GM18907 (cell line): ENCODE data around the gene OR2V2.
"Not testable (repeated sequence)": the region's sequence is repeated elsewhere in the genome, so short reads cannot be mapped to it uniquely, and the experiment has no call there.

Source experiments
- ATAC-seq: cut with Tn5 transposase; IDR thresholded peaks from one replicate; pipeline ENCODE4 v1.9.1; 2021; ENCODE audit warnings: mild to moderate bottlenecking, moderate library complexity; ENCODE audit not compliant: unreplicated experiment

Gene OR2V2

DNA sequence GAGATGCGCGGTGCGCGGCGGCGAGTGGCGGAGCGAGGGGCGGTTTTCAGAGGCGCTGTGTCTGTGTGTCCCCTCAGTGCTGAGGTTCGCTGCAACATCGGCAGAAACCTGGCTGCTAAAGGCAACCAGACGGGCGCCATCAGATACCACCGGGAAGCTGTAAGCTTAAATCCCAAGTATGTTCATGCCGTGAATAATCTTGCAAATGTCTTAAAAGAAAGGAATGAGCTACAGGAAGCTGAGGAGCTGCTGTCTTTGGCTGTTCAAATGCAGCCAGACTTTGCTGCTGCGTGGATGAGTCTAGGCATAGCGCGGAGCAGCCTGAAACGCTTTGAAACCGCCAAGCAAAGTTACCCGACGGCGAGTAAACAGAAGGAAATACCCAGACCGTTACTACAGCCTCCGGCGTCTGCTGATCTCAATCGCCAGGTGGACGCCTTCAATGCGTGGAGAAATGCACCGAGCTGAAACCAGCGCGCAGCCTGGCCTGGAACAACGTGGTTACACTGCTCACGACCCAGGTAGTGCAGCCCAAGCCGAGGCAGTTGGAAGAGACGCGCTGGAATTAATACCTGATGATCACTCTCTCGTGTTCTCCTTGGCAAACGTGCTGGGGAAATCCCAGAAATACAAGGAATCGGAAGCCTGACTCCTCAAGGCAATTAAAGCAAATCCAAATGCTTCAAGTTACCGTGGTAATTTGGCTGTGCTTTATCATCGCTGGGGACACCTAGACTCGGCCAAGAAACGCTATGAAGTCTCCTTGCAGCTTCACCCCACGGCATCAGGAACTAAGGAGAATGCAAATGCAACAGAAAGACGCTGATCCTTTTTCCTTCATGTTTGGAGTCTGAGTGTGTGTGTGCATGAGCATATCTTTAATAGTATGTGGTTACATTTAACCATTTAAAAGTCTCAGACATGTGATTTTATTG, 32.3 kb upstream of the OR2V2 start:
- ATAC-seq = no peak

- ATAC-seq = no peak
These were observed 29.0 kb upstream of the OR2V2 start for GRCh38 chr5:181118369-181118768.

- no peak for ATAC-seq
These were observed 28.3 kb upstream of the OR2V2 start for GRCh38 chr5:181119105-181119504.

- ATAC-seq = no peak
These were observed 27.1 kb upstream of the OR2V2 start for GRCh38 chr5:181120306-181120705.

DNA sequence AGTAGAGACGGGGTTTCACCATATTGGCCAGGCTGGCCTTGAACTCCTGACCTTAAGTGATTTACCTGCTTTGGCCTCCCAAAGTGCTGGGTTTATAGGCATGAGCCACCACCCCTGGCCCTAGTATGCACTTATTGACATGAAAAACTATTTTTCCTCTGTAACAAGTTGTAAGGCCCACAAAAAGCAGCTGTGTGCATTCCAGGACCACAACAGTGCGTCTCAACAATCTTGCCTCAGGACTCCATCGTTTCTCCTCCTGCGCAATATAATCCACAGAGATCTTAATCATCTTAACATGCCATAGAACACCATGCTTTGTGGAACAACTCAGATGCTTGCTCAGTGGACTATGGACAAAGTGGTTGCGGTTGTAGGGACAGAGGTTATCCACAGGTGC, 26.6 kb upstream of the OR2V2 start:
- ATAC-seq = no peak

GRCh38 chr5:181121675-181122561, 25.5 kb upstream of the OR2V2 start:
- ATAC-seq = no peak

DNA sequence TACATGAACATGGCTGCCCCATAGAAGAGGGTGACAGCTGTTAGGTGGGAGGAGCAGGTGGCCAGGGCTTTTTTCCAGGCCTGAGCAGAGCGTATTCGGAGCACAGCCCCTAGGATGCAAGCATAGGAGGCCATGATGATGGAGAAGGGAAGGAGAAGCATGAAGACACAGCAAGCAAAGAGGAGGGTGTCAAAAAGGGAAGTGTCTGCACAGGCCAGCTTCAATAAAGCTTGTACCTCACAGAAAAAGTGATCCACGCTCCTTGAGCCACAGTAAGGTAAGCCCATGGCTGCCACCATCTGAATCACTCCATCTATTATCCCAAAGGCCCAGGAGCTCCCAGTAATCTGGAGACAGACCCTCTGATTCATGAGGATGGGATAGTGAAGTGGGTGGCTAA, 22.9 kb upstream of the OR2V2 start:
- no peak for ATAC-seq

- no peak for ATAC-seq
These were observed 20.5 kb upstream of the OR2V2 start for GRCh38 chr5:181126841-181127240.

DNA sequence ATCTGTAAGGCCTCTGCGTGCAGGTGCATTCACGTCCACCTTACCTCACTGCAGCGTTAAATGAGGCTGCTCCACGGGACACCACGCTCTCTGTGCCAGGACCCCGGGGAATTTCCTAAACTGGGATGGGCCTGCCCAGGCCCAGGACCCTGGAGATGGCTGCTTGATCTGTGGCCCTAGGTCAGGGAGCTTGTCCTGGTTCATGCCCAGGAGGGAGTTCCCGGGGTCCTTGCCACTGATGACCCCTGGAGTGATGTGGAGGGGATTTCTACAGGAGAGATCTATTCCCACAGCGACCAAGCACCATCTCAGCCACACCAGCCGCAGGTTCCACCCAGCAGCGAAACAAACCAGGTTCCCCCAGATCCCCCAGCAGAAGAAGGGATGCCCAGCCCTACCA, 19.9 kb upstream of the OR2V2 start:
- ATAC-seq = no peak

DNA sequence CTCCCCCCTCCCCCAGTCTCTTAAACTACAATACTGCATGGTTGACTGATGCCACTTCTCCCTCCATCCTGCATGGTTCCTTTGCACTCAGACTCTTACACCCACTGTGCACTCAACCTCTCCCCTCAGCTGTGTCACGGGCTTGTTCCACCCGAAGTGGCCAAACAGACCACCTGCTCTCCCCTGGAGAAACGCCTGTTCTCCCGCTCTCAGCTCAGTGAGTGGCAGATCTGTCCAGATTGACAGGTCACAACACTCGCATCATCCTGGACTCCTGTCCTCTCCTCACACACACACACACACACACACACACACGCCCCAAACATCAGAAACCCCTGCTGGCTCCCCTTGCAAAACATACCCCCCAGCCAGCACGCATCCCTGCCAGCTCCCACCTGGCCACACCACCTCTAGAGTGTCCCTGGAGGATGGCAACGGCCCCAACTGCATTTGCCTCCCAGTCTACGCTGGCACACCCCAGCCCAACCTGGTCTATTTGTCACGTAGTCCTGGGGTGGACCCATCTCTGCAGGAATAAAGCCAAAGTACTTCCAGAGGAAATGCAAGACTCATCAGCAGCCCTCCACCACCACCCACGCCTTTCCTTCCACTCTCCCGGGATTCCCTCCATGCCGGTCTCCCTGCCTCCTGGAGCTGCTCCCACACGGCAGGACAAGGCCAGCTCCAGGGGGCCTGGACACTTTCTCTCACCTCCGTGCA, 19.3 kb upstream of the OR2V2 start:
- ATAC-seq = no peak

GRCh38 chr5:181129601-181130000, 17.8 kb upstream of the OR2V2 start:
- no peak for ATAC-seq

DNA sequence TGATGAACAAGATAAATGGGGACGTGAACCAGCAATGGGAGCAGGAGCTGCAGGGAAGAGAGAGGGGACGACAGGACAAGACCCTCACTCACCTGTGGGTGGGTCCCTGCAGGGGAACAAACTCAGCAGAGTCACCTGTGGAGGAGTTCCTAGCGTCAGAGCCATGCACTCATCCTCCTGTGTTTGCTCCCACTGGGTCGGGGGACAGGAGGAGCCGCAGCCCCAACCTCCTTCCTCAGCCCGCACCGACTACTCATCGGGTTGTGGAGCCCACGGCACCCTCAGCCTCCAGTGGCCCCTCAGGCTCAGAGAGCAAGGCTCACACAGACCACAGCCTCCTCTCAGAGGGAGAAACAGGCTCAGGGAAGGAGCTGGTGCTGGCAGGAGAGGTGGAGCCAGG, 17.3 kb upstream of the OR2V2 start:
- not testable (repeated sequence) for ATAC-seq

GRCh38 chr5:181130832-181131496, 16.4 kb upstream of the OR2V2 start, which contains the start of gene OR2V1:
OR2V1 (minus strand) TSS chr5:181131169; CDS start chr5:181125304, 5,865 bp downstream.
- ATAC-seq = no peak

GRCh38 chr5:181131514-181131913, 15.9 kb upstream of the OR2V2 start:
- no peak for ATAC-seq

DNA sequence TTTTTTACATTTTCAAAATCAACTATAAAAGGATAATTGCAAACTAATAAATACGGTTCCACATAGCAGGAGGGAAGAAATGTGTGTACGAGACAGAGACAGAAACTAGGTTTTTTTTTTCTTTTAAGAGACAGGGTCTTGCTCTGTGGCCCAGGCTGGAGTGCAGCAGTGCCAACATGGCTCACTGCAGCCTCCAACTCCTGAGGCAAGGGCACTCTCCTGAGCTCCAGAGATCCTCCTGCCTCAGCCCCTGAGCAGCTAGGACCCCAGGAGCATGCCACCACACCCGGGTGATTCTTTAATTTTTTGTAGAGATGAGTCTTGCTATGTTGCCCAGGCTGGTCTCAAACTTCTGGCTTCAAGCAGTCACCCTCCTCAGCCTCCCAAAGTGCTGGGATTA, 14.3 kb upstream of the OR2V2 start:
- no peak for ATAC-seq

DNA sequence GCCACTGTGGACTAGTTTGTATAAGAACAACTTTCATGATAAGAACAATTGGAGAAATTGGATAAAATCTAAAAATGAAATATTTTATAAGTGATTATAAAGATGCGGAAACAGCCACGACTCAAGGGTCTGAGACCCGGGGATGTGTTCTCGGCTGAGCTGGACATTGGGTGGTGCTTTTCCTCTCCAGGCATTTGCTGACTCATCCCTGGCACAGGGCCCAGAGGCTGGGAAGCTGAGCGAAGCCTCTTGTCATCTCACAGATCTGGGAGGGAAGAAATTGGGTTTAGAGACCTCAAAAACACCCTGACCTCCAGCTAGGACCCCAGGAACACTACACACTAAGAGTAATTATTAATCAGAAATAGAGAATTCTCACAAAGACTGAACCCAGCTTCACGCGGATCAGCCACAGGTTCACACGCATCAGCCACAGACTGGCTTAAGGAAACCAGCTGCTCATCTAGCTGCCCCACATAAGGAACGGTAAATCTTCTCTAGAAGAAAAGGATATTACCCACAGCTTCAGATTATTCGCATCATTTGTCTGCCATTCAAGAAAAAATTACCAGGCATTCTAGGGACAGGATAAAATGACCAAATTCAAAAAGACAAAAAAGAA, 13.7 kb upstream of the OR2V2 start:
- ATAC-seq = no peak

GRCh38 chr5:181134259-181134658, 13.1 kb upstream of the OR2V2 start:
- ATAC-seq = no peak

- ATAC-seq = no peak
These were observed 10.9 kb upstream of the OR2V2 start for GRCh38 chr5:181136361-181136955.

DNA sequence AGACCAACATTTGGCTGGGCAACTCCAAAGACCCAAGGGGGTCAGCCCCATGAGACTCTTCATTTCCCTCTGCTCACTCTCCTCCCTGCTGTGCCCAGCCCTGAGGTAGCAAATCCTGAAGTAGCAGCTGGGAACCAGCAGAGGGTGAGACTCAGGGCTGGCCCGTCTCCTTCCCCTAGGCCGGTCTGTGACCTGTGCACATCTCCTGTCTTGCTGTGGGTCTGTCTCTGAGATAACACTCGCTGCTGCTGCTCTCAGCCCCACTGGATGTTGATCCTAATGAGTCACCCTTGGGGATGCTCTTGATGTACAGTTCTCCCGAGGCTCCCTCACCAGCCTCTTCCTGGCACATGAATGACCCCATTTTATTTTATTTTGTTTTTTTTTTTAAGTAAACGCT, 9.1 kb upstream of the OR2V2 start:
- no peak for ATAC-seq

DNA sequence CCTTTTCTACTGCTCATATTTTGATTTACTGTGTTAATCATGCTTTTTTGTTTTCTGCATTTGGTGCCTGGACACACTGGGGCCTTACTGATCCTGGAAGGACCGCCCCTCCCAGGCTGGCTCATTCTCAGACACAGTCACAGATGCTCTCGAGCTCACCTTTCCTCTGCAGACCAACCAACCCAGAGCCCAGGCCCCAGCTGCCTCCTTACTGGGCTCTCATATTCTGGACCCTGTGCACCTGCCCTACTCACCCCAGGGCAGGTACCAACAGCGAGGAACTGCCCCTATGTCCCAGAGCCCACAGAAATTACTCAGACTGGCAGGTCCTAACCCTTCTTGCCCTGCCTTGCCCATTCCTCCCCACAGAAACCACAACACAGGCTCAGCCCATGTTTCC, 6.6 kb upstream of the OR2V2 start:
- ATAC-seq = no peak
